NCI-H146 (cell line): ENCODE measurements around the gene SPTLC2.

ENCODE experiments used
- DNase-seq: peaks from one replicate; lab custom pipeline; 2025; lab: John Stamatoyannopoulos, UW

The SPTLC2 gene

GRCh38 chr14:77623201-77623600 lies 6.8 kb upstream of the SPTLC2 start:
- DNase-seq: no peak

DNA sequence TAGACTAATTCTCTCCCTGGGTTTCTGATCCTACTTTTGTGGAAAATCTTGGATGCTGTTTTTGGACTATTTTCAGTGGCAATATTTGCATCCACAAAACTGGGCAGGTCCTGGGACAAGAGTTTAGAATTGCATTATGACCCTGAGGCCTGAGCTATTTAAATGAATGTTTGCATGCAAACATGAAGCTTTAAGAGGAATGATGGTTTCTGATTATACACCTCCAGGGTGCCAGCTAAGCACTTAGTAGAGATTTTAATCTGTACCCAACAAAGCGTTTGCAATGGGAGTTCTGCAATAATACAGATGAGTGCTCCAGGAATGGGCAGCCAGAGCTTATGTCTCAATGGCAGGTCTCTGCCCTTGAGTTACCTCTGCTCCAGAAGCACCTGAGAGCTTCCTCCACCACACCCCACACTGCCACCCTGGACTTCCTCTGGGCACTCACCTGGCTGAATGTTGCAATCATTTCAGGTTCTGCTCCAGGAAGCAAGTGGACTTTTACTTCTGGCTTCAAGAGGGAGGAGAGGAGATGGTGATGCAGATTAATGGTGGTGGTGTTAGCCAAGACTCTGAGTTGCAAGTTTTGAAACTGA lies 6.0 kb upstream of the SPTLC2 start:
- peak; percentile 0 for DNase-seq

GRCh38 chr14:77620222-77620870 lies 3.9 kb upstream of the SPTLC2 start:
- DNase-seq: no peak

DNA sequence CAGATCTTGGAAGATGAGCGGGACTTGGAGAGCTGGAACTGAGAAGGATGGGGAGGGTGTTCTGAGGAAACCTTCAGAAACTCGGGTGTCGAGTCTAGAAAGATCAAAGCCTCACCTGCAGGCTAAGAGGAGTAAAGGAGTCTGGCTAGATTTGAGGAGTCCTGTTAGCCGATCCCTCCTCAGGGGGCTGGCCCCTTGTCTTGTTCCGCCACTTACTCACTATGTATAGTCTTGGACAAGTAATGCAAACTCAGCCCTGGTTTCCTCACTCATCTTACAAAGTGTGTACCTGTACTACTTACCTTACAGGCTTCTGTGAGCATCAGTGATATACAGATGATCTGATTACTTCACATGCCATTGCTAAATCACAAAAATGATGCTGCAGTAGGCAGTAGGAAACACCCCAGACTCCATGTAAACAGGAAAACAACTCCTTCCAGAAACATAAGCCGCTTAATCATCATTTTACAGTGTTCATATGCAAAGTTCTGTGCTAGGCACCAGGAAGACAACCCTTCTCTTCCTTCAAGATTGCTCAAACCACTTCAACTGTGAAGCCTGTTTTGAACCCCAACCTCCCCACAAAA lies 2.0 kb upstream of the SPTLC2 start:
- no peak for DNase-seq

GRCh38 chr14:77616133-77616453 lies 344 bp downstream of the SPTLC2 start:
- DNase-seq: no peak

DNA sequence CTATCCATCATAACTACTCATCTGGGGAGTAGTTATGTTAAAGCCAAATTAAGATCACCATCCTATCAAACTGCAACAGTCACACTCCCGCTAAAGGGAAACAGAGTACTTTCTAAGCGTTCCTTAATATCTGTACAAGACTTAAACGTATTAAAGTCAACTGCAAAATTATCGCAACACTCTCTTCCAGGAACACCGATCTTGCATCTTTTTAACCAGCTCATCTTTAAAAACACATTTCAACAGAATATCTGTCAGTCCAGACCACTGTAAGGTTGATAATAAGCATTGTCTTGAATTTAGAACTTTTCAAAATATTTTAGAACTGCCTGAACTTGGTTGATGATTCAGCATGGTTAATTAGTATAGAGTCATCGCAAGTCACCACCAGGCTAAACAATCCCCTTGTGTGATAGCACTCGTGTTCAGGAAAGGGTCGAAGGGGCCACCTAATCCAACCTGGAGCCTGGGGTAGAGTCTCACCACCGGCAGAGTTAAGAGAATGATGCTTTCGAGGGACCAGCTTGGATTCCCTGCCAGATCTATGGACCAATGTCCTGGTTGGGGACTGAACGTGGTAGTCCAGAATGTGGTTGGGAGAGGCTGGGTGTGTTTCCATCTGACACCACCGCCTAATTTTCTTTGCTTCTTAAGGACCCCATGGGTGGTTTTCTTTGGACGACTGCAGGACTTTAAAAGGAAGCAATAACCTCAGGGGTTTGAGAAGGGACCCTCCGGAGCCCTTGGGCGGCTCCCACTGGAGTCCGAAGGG lies 890 bp downstream of the SPTLC2 start:
- DNase-seq: peak; percentile 11

DNA sequence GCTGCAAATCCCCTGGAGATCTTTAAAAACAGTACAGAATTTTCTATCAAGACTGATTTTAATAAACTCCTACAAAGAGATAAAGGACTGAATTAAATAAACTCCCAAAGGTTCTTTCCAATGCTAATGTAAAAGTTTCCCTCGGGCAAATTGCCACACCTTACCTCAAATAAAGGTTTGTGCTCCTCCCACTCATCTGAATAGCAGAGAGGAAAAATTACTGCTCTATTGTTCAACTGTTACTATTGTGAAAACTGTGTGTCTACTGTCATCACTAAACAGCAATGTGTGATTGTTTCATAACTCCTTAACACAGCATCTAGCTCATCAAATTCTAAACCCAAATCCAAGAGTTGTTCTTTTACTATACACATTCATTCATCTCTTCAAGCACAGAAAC lies 3.2 kb downstream of the SPTLC2 start:
- DNase-seq: no peak

DNA sequence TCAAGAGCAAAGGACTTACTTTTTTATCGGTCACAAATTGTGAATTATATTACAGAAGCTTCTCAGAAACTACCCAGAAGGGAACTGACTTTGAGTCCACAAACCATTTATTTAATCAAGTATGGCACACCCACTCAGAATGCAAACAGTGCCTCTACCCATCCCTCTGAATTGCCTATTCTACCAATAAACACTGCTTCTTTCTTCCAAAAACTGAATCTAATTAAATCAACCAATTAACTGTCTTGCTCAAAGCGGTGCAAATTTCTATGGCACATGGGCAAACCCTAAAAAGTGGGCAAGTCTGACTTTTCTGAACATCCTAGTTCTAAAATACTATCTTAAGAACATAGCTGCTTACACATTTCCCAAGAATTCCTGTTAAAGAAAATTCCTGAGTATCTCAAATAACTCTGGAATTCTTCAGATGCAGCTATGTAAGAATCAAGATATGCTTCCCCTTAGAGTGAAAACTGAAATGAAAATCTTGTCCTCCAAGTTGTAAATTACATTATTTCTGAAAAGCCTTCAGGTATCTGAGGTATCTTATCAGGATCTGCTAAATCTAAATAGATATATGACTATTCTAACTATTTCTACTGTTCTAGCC lies 4.3 kb downstream of the SPTLC2 start:
- DNase-seq: no peak

- no peak for DNase-seq
Observed at GRCh38 chr14:77610553-77610952, 5.9 kb downstream of the SPTLC2 start.

- DNase-seq: no peak
Observed at GRCh38 chr14:77609922-77610321, 6.5 kb downstream of the SPTLC2 start.

DNA sequence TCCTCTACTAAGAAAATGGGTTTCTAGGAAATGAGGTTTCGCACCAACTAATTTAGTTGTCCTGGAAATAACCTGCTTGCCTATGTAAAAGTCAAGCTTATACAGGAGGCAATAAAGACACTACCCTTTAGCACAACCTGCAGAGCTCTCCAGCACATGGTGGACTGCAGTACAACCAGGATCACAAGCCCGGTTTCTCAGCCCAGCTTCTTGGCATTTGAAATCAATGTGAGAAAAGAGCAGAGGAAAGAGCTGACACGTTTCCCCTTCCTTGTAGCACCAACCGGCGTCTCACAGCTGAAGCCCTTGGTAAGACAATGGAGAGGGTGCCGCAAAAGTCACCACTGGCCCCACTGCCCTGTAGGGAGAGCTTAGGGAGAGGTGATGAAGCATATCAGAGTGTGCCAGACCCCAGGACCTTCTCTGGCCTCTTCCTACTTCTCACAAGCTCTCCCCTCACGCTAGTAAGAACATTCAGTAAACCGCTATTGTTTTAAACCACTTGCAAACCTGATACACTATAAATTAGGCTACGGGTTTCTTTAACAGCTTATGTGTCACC lies 8.6 kb downstream of the SPTLC2 start:
- DNase-seq: no peak

GRCh38 chr14:77605392-77605972 lies 11.0 kb downstream of the SPTLC2 start:
- DNase-seq: no peak

GRCh38 chr14:77603654-77604255 lies 12.7 kb downstream of the SPTLC2 start:
- DNase-seq: no peak

DNA sequence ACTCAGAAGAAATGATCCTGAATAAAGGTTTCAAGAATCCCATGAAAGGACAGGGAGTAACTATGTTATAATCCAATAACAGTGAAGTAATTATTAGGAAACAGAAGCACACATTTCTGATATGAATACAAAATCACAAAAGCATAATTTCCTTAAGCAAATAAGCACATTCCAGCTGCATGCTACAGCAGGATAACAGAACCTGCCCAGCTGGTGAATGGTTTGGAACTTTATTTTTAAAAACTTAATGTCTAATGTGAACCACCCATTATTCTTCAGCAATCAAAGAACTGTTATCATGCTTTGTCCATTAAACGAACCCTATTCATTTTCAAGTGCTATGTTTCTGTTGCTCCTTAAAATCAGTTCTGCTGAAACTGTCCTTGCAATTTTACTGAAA lies 13.4 kb downstream of the SPTLC2 start:
- DNase-seq: no peak

GRCh38 chr14:77601846-77602619 lies 14.4 kb downstream of the SPTLC2 start:
- DNase-seq: no peak

- DNase-seq: no peak
Observed at GRCh38 chr14:77599889-77600288, 16.5 kb downstream of the SPTLC2 start.

DNA sequence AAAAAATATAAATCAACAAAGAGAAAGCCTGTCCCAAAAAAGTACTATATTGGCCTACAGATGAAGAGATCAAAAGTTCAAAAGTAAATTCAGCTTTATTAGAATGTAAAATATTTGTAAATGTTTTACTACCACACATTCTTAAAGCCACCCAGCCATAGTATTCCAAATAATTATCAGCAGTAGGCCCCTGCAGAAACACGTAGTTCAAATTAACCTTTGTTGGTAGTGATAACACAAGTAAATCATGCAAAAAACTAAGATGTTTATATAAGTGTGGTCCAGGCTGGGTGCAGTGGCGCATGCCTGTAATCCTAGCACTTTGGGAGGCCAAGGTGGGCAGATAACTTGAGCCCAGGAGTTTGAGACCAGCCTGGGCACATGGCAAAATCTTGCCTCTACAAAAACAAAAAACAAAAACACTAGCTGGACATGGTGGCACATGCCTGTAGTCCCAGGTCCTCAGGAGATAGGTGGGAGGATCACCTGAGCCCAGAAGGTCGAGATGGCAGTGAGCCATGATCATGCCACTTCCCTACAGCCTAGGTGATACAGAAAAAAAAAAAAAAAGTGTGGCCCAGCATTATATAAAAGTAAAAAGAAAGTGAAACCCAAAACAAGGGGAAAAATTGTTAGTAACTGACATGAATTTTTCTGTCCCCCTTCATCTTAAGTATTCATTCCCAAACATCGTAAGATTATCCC lies 17.9 kb downstream of the SPTLC2 start:
- no peak for DNase-seq

- no peak for DNase-seq
Observed at GRCh38 chr14:77593501-77593961, 22.9 kb downstream of the SPTLC2 start.

DNA sequence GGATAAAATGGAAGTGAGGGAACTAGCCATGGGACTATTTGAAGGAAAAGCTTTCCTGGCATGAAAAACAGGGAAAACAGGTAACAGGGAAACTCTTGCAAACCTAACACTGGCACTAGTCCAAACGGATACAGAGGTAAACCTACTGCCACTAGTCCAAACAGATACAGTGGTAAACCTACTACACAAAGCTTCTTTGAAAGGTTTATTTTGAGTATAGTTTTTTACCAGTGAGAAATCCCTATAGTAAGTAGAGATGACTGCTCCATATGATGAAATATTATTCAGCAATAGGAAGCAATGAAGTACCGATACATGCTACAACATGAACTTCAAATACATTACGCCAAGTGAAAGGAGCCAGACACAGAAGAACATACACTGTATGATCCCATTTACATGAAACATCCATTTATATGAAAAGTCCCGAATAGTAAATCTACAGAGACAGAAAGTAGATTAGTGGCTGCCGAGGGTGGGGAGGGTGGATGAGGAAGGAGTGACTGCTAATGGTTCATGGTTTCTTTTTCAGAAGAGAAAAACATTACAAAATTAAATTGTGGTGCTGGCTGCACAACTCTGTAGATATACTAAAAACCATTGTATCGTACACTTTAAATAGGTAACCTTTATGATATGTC lies 25.5 kb downstream of the SPTLC2 start:
- no peak for DNase-seq

GRCh38 chr14:77589099-77589498 lies 27.3 kb downstream of the SPTLC2 start:
- DNase-seq: no peak
